ENCODE data around the gene SBK2.
"Not testable (repeated sequence)": the region's sequence is repeated elsewhere in the genome, so short reads cannot be mapped to it uniquely, and the experiment has no call there.

The SBK2 gene

GRCh38 chr19:55502197-55502952 is 34.6 kb downstream of the SBK2 start:
- DNase-seq (ENCODE audit: low read depth): no peak

GRCh38 chr19:55500368-55500952 is 36.5 kb downstream of the SBK2 start:
- no peak for DNase-seq (ENCODE audit: low read depth)

DNA sequence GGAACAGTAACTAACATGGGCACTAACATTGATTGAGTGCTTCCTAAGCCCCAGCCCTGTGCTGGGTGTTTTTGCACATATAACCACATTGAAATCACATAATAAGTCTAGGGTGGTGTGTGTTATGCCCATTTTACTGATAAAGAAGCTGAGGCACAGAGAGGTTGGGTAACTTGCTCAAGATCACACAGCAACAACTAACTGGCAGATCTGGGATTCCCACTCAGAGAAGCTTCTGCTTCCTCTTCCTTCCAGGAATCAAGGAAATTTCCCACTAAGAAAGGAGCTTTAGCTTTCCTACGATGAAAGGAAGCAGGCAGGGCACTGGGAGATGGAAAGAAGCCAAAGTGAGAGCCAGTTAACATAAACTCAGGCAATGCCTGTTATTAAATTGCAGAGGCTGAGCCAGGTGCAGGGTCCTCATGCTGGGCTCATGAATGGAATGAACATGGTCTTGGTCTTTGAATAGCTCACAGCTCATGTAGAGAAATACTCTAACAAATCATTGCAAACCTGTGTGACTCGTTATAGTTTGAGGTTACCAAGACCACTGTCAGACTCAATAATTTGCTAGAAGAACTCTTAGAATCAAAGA is 38.6 kb downstream of the SBK2 start:
- no peak for DNase-seq (ENCODE audit: low read depth)

DNA sequence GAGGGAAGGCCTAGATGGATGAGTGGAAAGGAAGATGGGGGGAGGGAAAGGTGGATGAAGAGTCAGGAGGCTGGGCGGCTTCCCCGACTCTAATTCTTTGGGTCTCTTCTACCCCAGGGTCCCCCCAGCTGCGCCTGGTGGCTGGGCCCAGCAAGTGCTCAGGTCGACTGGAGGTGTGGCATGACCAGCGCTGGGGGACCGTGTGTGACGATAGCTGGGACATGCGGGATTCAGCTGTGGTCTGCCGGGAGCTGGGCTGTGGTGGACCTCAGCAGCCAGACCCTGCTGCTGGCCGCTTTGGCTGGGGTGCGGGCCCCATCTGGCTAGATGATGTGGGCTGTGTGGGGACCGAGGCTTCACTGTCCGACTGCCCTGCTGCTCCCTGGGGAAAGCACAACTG is 39.2 kb downstream of the SBK2 start:
- no peak for DNase-seq (ENCODE audit: low read depth)

DNA sequence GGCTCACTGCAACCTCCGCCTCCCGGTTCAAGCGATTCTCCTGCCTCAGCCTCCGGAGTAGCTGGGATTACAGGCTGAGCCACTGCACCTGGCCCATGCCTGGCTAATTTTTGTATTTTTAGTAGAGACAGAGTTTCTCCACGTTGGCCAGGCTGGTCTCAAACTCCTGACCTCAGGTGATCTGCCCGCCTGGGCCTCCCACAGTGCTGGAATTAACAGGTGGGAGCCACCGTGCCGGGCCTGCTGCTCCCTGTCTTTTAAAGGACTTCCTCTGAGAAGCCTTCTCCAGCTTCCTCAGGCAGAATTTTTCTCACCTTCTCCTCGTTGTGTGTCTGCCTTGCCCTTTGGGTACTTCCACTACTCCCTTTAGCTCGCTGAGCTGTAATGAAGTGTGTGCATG is 40.1 kb downstream of the SBK2 start:
- DNase-seq (ENCODE audit: low read depth): not testable (repeated sequence)

DNA sequence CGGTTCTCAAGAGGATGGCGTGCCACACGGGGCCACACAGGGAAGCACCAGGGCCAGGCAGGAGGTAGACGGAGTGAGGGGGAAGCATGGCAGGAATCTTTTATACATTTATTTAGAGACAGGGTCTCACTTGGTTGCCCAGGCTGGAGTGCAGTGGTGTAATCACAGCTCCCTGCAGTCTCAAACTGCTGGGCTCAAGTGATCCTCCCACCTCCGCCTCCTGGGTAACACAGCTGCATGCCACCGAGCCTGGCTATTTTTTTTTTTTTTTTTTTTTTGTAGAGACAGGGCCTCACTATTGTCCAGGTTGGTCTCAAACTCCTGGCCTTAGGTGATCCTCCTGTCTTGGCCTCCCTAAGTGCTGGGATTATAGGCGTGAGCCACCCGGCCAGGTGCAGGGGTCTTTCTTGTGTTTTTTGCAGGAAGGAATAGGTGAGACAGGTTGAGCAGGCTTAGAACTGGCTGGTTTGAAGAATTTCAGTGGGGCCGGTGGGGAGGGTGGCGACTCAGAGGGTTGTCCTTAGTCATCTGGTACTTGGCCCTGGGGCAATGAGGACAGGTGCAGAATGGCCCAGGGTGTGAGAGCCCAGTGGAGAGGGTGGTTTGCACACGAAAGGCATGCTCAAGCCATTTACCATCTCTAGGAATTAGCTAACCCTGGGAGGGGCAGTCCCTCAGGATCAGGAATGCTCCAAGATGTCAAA is 41.1 kb downstream of the SBK2 start:
- DNase-seq (ENCODE audit: low read depth): peak; percentile 40

GRCh38 chr19:55494172-55494761 is 42.7 kb downstream of the SBK2 start:
- peak; percentile 72 for DNase-seq (ENCODE audit: low read depth)

- DNase-seq (ENCODE audit: low read depth): peak; percentile 23
Measured at GRCh38 chr19:55493645-55494171, 43.2 kb downstream of the SBK2 start.

GRCh38 chr19:55493052-55493644 is 43.8 kb downstream of the SBK2 start:
- DNase-seq (ENCODE audit: low read depth): peak; percentile 61

DNA sequence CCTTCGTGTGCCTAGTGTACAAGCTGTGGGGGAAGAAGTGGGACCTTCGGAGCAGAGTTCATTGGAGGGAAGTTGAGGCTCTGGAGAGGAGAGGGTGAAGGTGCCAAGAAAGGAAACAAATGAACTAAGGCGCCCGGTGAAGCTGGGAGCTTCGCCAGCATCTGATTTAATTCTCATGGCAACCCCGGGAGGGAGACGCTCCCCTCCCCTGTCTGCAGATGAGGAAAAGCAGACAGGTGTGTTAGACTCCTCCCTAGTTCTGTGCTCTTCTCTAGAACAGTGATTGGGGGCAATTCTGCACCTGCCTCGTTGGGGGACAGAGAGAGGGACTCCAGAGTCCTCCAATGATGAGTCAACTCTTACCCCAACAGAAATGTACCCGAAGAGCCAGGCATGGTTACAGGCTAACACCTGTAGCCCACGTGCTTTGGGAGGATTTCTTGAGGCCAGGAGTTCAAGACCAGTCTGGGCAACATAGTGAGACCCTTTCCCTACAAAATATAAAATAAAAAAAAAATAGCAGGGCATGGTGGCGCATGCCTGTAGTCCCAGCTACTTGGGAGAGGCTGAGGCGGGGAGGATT is 44.5 kb downstream of the SBK2 start:
- DNase-seq (ENCODE audit: low read depth): no peak

DNA sequence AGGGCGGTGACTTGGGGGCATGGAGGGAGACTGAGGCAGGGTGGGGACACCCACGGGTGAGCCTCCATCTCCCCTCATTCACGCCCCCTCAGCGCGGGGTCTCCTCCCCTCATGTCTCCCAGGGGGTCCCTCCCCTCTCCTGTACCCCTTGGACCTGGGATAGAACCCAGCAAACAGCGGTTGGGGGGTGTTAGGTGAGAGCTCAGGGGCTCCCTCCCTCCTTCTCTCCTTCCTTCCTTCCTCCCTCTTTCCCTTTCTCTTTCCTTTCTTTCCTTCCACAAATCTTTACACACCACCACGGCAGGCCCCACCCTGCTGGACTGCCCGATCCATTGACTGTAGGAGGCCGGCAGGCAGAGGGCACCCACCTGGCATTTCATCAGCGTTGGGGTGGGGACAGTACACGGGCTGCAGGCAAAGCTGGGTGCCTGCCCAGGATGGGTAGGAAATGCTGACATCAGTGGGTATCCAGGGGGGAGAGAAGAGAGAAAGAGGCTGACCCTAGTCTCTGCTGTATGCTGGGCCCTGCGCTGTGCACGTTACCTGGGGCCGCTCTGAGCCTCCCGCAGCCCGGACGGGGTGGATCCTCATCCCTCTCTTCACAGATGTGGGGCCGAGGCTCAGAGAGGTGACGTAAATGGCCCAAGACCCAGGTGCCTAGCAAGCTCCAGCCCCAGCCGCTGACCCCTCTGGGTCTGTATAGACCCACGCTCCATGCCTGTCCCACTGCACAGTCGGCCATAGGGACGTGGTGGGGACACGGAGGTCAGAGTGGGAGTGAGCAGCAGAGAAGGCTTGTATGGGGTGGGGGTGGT is 45.2 kb downstream of the SBK2 start:
- DNase-seq (ENCODE audit: low read depth): no peak

GRCh38 chr19:55490478-55491432 is 46.2 kb downstream of the SBK2 start:
- no peak for DNase-seq (ENCODE audit: low read depth)

DNA sequence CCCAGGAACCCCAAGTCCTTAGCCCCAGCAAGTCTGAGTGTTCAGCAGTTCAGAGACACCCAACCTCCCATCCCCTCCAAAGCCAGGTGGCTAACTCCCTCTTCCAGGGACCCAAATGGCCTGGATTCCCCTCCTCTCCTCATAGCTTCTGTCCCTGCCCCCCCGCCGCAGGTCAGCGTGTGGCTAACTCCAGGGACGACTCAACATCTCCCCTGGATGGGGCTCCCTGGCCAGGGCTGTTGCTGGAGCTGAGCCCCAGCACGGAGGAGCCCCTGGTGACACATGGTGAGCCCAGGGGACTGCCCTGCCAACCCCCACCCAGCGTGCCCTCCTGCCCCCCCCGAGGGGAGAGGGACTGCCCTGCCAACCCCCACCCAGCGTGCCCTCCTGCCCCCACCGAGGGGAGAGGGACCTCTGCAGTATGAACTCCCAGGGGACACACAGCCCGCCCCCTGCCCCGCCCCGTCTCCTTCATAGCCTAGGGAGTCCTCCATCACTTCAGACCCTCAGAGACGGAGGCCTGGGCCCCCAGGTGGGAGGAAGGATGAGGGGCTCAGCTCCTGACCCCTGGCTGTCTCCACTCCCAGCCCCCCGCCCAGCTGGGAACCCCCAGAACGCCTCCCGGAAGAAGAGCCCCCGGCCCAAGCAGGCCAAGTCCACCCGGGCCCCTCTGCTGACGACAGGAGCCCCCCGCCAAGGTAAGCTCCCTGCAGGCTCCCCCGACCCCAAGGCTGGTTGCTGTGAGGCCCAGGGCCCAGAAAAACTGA is 47.0 kb downstream of the SBK2 start:
- DNase-seq (ENCODE audit: low read depth): no peak

DNA sequence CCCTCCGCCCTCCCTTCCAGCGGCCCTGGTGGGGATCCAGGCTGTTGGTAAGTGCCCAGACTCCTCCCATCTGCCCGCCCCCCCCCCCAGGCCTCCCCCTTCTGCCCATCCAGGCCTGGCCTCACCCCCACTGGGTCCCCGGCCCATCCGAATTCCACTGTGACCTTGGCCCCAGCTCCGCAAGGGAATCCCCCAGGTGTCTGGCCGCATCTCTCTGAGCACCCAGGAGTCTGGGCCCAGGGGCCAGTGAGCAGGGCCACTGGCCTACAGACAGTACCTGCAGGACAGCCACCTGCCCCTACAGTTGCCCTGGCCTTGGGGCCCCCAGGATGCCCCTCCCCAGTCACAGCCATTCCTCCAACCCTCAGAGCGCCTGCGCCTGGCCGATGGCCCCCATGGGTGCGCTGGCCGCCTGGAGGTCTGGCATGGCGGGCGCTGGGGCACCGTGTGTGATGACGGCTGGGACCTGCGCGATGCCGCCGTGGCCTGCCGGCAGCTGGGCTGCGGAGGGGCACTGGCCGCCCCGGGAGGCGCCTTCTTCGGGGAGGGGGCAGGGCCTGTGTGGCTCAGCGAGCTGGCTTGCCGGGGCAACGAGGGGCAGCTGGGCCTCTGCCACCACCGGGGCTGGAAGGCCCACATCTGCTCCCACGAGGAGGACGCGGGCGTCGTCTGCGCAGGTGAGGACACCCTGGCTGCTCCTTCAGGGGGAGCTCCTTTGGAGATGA is 47.8 kb downstream of the SBK2 start:
- DNase-seq (ENCODE audit: low read depth): no peak

DNA sequence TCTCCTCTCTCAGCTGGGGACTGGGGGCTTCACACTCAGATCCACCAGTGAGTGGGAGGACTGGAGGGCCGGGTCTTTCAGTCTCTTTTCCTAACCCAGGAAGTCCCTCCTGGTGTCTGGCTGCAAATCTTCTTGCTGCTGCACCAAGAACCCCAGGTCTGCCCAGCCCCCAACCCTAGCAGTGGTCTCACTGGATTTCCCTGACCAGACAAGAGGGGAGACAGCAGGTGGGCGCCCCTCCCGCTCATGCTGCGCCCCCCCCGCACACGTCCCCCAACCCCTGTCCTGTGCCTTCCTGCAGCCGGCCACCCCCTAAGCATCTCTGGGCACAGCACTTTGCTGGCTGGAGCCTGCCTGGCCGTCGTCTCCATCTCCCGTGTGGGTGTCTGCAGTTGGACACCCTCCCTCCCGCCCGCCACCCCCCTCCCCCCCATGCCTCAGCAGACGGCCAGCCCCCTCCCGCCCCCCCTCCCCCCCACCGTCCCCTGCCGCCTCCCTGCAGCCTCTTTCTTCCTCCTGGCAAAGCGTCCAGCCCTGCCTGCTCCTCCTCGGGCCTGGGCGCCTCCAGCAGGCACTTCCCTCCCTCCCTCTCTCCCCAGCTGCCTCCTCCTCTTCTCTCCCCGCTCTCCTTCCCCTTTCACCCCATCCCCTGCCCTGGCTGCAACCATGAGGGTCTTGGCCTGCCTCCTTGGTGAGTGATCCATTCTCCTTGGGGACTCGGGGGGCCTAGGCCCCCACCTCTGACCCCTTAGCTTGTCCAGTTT is 48.8 kb downstream of the SBK2 start, which contains the start of gene SSC5D:
Gene SSC5D, plus strand, starts transcription at position 513 of the 764 bp plus-strand sequence. Its CDS starts 154 bp downstream, at position 667.
- peak; percentile 46 for DNase-seq (ENCODE audit: low read depth)

DNA sequence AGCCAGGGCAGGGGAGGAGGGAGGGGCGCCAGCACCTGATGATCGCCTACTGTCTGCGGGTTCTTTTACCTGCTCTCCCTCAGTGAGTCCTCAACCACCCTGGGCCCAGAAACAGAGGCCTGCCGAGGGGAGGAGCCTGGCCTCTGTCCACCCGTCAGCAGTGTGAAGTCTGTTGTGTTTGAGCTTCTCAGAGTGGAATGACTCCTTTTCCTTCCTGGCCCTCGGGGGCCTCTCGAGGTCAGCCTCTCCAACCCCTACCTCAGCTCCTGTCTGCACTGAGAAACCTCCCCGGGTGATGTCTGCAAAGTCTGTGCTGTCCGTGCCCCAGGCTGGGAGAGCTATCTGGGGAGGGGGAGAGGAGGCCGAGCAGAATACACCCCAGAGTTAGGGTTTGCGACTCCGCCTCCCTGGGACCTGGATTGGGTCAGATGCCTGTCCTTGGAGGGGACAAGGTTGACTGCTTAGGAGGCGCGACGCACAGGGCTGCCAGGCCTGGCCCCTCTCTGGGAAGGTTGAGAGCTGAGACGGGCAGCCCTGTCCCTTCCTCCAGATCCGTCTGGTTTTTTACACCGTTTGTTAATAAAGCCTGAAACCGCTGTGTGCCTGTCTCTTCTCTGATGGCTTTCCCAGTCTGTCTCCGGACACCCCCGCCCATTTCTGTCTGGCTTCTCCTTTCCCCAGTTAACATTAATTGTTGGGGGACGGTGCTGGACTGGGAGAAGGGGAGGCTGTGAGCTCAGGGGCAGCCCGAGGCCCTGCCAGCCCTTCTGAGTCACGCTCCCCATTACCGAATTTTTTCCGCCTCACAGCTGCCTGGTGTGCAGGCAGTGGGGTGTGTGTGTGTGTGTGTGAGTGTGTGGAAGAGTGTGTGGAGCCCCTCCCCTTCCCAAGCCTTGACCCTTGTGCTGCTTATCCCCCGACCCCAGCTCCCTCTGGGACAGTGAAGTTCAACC is 49.7 kb downstream of the SBK2 start:
- peak; percentile 89 for DNase-seq (ENCODE audit: low read depth)
